ENCODE data around the gene NDRG4. TPM values are rescaled to one million over a fixed set of nuclear protein-coding genes. Genes with fewer than 3 reads are reported as not detected.

The NDRG4 gene
- total RNA-seq, 3 donors from 2014 or later = 3.7 to 35.0 (median 5.6) TPM

DNA sequence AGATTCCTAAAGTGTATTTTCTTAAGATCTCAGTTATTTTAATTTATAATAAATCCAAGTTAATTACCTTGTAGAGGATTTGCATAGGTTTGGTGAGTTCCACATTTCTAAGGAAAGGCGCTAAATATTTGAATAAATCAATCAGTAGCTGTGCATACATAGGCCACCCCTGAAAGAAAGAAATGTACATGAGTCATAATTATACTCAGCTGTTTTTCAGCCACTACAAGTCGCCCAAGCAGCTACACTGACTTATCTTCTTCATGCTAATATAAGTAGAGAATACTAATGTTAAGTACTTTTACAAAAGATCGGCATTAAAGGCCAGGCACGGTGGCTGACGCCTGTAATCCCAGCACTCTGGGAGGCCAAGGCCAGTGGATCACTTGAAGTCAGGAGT, 30.2 kb downstream of the NDRG4 start:
- H3K36me3 ChIP-seq = peaks cover 6% of the 10 kb centered on the region
- no peaks in the 10 kb centered on the region for H3K27me3 ChIP-seq
- intact Hi-C loops (cut with DNase I; ENCODE audit: low total_unique reads) = no loop called here
- H3K9me3 ChIP-seq = no peaks in the 10 kb centered on the region
- no peak for DNase-seq (ENCODE audit: low spot score in 2 of 2)
- TF ChIP-seq POLR2A (IDR thresholded peaks at IDR 0.05) (no peak), POLR2AphosphoS5 (IDR thresholded peaks at IDR 0.05) (no peak)
- TF ChIP-seq, protein P1, sequence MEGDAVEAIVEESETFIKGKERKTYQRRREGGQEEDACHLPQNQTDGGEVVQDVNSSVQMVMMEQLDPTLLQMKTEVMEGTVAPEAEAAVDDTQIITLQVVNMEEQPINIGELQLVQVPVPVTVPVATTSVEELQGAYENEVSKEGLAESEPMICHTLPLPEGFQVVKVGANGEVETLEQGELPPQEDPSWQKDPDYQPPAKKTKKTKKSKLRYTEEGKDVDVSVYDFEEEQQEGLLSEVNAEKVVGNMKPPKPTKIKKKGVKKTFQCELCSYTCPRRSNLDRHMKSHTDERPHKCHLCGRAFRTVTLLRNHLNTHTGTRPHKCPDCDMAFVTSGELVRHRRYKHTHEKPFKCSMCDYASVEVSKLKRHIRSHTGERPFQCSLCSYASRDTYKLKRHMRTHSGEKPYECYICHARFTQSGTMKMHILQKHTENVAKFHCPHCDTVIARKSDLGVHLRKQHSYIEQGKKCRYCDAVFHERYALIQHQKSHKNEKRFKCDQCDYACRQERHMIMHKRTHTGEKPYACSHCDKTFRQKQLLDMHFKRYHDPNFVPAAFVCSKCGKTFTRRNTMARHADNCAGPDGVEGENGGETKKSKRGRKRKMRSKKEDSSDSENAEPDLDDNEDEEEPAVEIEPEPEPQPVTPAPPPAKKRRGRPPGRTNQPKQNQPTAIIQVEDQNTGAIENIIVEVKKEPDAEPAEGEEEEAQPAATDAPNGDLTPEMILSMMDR (IDR thresholded peaks at IDR 0.05) = no peak
- no peak overlapping the region for H3K4me3 ChIP-seq
- no peaks in the 10 kb centered on the region for H3K4me1 ChIP-seq
- H3K27ac ChIP-seq = no peak overlapping the region

DNA sequence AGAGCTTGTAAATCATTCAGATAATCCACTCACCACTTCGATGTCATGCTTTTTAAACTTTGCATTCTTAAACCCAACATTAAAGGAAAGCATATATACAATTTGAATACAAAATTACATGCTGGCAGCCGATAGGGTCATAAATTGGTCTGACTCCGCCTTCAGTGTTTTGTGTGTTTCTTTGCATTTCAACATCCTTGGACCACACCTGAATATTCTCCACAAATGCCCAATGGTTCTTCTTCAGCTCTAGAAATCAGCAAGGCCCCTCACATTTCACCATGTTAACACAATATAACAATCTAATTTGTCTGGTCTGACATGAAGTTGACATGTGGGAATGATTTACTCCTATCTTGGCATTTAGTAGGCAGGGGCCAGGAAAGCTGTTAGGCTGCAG, 32.5 kb downstream of the NDRG4 start:
- Histone ChIP-seq H3K9me3 (no peaks in the 10 kb centered on the region), H3K4me3 (no peak overlapping the region), H3K27ac (no peak overlapping the region), H3K36me3 (peaks cover 6% of the 10 kb centered on the region), H3K27me3 (no peaks in the 10 kb centered on the region), H3K4me1 (no peaks in the 10 kb centered on the region)
- TF ChIP-seq, protein P1 (IDR thresholded peaks at IDR 0.05) = no peak
- no peak for TF ChIP-seq POLR2A (IDR thresholded peaks at IDR 0.05)
- TF ChIP-seq POLR2AphosphoS5 (IDR thresholded peaks at IDR 0.05) = no peak
- intact Hi-C loops (cut with DNase I; ENCODE audit: low total_unique reads) = no loop called here
- no peak for DNase-seq (ENCODE audit: low spot score in 2 of 2)

DNA sequence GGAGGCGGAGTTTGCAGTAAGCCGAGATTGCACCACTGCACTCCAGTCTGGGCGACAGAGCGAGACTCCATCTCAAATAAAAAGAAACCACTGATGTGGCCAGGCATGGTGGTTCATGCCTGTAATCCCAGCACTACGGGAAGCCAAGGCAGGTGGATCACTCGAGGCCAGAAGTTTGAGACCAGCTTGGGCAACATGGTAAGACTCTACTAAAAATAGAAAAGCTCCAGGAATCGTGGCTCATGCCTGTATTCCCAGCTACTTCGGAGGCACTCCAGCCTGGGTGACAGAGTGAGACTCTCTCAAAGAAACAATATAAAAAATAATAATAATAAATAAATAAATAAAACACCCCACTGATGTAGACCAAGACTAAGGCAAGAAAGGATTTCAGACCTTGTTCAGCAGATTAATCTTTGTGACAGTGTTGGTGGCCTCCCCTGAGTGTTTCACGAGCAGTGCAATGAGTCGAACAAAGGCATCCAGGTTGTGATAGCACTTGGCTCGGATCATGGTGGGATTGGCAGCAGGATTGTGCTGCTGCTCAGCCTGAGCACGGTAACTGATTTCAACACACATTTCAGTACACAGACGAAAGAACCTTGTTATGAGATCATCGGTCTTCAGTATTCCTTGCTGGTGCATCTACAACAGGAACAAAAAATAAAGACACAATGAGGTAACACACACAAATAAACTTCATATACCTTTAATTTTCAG, 34.0 kb downstream of the NDRG4 start:
- H3K27ac ChIP-seq = no peak overlapping the region
- H3K27me3 ChIP-seq = no peaks in the 10 kb centered on the region
- peaks cover 2% of the 10 kb centered on the region for H3K36me3 ChIP-seq
- no peak for DNase-seq (ENCODE audit: low spot score in 2 of 2)
- TF ChIP-seq POLR2AphosphoS5 (IDR thresholded peaks at IDR 0.05) (no peak), POLR2A (IDR thresholded peaks at IDR 0.05) (no peak)
- TF ChIP-seq, protein P1 (IDR thresholded peaks at IDR 0.05) = no peak
- intact Hi-C loops (cut with DNase I; ENCODE audit: low total_unique reads) = no loop called here
- no peak overlapping the region for H3K4me3 ChIP-seq
- H3K9me3 ChIP-seq = no peaks in the 10 kb centered on the region
- no peaks in the 10 kb centered on the region for H3K4me1 ChIP-seq

DNA sequence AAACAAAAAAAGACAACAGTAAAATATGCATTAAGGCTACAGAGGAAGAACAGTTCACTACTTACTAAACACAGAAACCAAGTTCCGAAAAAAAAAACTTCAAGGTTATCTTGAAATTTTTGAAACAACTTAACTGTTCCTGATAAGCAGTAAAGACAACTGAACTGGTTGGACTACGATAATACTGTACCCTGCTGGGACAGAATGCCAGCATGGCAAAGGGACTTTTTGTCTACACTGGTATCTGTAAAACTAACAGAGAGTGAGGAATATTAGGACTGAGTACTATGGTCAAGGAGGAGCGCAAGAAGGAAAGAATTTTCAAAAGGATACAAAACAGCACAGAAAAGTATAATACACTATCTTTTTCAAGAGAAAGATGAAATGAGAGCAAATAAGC, 35.2 kb downstream of the NDRG4 start:
- H3K36me3 ChIP-seq = peaks cover 5% of the 10 kb centered on the region
- no peaks in the 10 kb centered on the region for H3K9me3 ChIP-seq
- DNase-seq (ENCODE audit: low spot score in 2 of 2) = no peak
- H3K27ac ChIP-seq = no peak overlapping the region
- H3K4me3 ChIP-seq = no peak overlapping the region
- no peaks in the 10 kb centered on the region for H3K4me1 ChIP-seq
- H3K27me3 ChIP-seq = no peaks in the 10 kb centered on the region
- TF ChIP-seq, protein P1 (IDR thresholded peaks at IDR 0.05) = no peak
- TF ChIP-seq POLR2AphosphoS5 (IDR thresholded peaks at IDR 0.05) (no peak), POLR2A (IDR thresholded peaks at IDR 0.05) (no peak)
- intact Hi-C loops (cut with DNase I; ENCODE audit: low total_unique reads) = no loop called here

DNA sequence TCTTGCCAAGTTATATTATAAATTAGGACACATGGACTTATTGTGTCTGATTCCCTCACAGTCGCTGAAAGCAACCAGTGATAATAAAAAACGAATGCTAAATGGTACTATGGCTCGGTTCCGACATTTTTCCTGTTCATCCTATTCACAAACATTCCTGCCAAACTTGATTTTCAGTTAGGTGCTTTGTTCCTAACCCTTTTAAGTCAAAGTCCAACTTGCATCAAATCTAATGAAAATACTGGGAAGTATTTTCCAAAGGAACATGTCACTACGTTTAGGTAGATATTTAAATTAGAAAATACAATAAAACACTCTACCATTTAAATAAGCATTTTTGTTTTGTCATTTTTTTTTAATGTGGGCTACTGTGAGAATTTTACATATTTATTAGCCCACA, 36.3 kb downstream of the NDRG4 start:
- TF ChIP-seq, protein P1 (IDR thresholded peaks at IDR 0.05) = no peak
- no peak overlapping the region for H3K27ac ChIP-seq
- H3K9me3 ChIP-seq = no peaks in the 10 kb centered on the region
- no peaks in the 10 kb centered on the region for H3K27me3 ChIP-seq
- H3K36me3 ChIP-seq = peaks cover 6% of the 10 kb centered on the region
- H3K4me1 ChIP-seq = no peaks in the 10 kb centered on the region
- H3K4me3 ChIP-seq = no peak overlapping the region
- DNase-seq (ENCODE audit: low spot score in 2 of 2) = no peak
- intact Hi-C loops (cut with DNase I; ENCODE audit: low total_unique reads) = no loop called here
